ELR (cell line): Measurements from ENCODE around the gene DOCK6.
"Not testable (repeated sequence)": the region's sequence is repeated elsewhere in the genome, so short reads cannot be mapped to it uniquely, and the experiment has no call there.

Source experiments
- DNase-seq: peaks from one replicate; pipeline ENCODE4 v3.0.0-alpha.2; 2015; ENCODE audit warnings: low read depth

The DOCK6 gene

GRCh38 chr19:11172576-11172975 is 89.7 kb downstream of the DOCK6 start:
- no peak for DNase-seq

GRCh38 chr19:11171144-11171543 is 91.2 kb downstream of the DOCK6 start:
- no peak for DNase-seq

GRCh38 chr19:11169896-11170678 is 92.2 kb downstream of the DOCK6 start:
- DNase-seq = no peak

- peak; percentile 99 for DNase-seq
Observed at GRCh38 chr19:11168568-11168967, 93.8 kb downstream of the DOCK6 start.

GRCh38 chr19:11166281-11167142 is 95.8 kb downstream of the DOCK6 start:
- DNase-seq = peak; percentile 94

- DNase-seq = peak; percentile 60
Observed at GRCh38 chr19:11165486-11166030, 96.8 kb downstream of the DOCK6 start.

- no peak for DNase-seq
Observed at GRCh38 chr19:11164879-11165406, 97.4 kb downstream of the DOCK6 start.

GRCh38 chr19:11164296-11164695 is 98.0 kb downstream of the DOCK6 start:
- DNase-seq = no peak

GRCh38 chr19:11160440-11160768 is 101.9 kb downstream of the DOCK6 start:
- not testable (repeated sequence) for DNase-seq

GRCh38 chr19:11159598-11160439 is 102.5 kb downstream of the DOCK6 start:
- peak; percentile 30 for DNase-seq

- DNase-seq = peak; percentile 99
Observed at GRCh38 chr19:11155373-11156120, 106.8 kb downstream of the DOCK6 start, which contains the start of gene SPC24. TSS of gene SPC24 (minus strand) at chr19:11155782. CDS start at chr19:11155776, 6 bp downstream.

- DNase-seq = no peak
Observed at GRCh38 chr19:11154683-11155047, 107.7 kb downstream of the DOCK6 start.

- peak; percentile 40 for DNase-seq
Observed at GRCh38 chr19:11152318-11153062, 109.8 kb downstream of the DOCK6 start.

- DNase-seq = no peak
Observed at GRCh38 chr19:11151181-11151580, 111.1 kb downstream of the DOCK6 start.
